HG03060 (cell line): ENCODE measurements around the gene SMPDL3B.
A peak's percentile ranks its signal among the peaks of the same experiment; 100 is the strongest.

ENCODE experiments used
- ATAC-seq: cut with Tn5 transposase; IDR thresholded peaks from one replicate; pipeline ENCODE4 v1.9.1; 2021; ENCODE audit warnings: low read depth, moderate number of reproducible peaks; ENCODE audit not compliant: unreplicated experiment

Gene SMPDL3B

DNA sequence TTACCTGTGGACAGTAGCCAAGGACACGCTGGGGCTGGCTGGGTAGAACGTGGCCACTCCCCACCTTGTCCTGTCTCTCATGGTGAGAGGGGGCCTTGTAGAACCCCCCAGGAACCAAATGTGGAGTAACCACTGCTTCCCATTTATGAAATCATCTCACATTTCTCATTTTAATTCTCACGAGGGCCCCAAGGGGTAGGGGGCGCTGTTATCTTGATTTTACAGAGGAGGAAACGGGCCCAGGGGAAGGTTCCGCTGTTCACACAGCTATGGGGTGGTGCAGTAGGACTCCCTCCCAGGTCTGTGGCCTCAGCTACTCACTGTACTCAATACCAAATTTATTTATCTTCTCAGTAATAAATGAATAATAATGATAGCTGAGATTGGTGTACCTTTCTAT, 5.5 kb downstream of the SMPDL3B start:
- no peak for ATAC-seq

DNA sequence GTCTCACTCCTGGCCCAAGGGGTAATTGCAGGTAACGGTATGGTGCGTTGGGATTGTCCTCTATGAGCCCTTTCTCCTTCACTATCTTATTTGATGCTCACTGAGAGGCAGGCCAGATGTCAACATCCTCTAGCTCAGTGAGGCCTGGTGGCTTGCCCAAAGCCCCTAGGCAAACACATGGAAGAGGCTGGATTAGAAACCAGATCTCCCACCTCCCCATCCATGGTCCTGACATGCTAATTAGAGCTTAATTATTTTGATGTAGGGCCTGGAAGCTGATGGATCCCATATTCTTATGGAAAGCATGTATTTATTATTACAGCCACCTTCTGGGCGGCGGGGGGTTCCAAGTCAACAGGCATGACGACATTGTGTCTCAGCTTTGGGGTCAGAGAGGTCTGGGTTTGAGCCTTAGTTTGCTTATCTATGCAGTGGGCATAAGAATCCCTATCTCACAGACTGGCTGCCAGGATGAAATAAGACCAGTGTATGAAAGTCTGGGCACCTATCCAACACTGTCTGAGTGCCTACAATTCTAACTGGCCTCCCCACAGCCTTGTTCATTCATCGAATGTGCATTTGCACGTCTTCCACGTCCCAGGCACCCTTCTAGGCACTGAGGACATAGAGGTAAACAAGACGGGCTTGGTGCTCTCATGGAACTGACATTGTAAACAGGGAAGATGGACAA, 6.2 kb downstream of the SMPDL3B start:
- no peak for ATAC-seq

DNA sequence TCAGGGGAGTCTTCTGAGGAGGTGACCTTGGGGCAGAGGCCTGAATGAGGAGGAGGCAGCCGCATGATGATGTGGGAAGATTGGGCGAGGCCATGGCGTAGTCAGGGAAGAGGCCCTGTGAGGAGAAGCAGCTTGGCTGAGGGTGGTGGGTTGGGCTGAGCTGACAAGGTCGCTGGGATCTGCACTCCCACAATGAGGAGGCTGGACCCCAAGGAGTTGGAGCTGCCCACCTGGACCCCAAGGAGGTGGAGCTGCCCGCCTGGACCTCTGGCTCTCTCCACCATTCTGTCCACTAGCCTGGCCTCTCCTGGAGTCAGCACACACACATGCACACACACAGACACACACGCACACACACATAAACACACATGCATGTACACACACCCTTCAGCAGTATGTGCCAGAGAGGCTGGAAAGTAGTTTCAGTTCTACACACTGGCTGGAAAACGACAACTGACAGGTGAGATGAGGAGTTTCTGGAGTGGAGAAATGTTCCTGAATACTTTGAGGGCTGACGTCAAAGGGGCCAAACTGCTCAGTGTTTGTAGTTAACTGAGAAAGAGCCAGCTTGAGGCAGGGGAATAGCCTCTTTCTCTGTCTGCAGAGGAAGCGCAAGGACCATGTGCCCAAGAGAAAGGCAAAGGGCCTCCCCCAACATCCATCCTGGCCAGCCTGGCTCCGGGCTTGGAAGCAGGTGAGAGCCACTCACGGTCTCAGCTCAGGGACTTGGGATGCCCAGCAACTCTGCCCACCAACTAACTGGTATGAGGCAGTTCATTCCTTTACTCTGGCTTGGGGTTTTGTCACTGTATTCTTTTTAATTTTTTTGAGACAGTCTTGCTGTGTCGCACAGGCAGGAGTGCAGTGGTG, 7.1 kb downstream of the SMPDL3B start:
- ATAC-seq, result no peak

DNA sequence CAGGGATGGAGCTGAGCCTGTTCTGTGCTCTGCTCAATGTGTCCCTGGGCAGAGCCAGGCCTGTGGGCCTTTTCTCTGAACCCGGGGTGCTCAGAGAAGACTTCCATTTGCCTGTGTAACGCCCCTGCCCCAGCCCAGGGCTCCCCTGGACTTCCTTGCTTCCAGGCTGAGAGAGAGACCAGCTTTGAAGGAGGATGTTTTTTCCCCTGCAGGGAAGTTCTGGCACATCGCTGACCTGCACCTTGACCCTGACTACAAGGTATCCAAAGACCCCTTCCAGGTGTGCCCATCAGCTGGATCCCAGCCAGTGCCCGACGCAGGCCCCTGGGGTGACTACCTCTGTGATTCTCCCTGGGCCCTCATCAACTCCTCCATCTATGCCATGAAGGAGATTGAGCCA, 10.2 kb downstream of the SMPDL3B start:
- no peak for ATAC-seq

DNA sequence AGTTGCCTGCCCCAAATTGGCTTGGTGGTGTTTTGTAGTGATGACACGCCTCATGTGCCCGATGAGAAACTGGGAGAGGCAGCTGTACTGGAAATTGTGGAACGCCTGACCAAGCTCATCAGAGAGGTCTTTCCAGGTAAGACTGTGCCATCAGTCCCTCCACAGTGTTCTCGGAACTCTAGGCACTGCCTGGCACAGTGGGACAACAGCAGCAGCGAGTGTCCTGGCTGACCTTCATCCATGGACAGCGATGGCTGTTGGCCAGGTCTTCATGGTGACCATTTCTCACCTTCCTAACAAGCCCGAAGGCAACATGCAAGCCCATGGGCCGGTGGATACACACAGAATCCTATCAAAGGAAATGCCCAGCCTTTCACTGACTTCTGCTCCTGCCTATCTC, 14.2 kb downstream of the SMPDL3B start:
- ATAC-seq, result no peak

- no peak for ATAC-seq
These were observed 16.6 kb downstream of the SMPDL3B start for GRCh38 chr1:27951396-27951795.

DNA sequence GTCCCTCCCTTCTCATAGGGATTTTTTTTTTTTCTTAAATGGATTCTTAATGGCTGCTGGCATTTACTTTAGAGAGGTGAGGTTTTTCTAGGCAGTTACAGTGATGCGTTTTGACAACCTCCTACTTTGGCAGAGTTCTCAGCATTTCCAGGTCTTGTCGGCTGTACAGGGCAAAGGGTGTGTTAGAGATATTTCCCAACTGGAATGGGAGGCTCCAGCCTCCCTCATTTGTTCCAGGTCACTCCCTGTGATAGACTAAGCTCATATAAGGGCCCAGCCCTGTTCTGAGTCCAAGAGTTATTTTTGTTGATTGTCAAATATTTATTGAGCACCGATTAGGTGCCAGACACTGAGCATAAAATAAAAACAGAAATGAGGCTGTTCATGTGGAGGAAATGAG, 17.3 kb downstream of the SMPDL3B start:
- no peak for ATAC-seq

DNA sequence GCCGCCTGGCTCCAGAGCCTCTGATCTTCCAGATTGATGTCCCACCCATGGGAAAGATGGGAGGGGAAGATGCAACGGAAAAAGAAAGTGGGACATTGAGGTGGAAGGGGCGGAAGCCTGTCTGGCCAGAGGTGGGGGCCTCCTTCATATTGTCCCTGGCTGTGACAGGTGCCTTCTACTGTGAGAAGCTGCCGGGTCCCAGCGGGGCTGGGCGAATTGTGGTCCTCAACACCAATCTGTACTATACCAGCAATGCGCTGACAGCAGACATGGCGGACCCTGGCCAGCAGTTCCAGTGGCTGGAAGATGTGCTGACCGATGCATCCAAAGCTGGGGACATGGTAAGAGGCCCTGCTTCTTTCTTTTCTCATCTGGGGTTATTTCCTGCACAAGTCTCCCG, 19.4 kb downstream of the SMPDL3B start:
- no peak for ATAC-seq

DNA sequence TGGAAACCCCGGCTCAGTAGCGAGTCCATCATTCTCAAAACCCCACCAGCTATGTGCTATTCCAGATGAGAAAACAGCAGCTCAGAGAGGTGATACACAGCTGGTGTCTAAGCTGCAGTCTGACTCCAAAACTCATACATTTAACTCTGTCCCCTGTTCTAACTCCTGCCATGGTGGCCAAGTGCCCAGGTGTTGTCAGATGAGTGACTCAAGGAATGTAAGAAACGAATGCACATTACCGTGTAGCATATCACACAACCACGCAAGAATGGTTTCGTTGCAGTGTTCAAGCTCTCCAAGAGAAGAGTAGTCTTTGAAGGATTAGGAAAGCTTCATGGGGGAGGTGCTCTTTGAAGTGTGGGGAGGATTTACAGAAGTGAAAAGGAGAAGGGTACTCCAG, 20.3 kb downstream of the SMPDL3B start:
- no peak for ATAC-seq

DNA sequence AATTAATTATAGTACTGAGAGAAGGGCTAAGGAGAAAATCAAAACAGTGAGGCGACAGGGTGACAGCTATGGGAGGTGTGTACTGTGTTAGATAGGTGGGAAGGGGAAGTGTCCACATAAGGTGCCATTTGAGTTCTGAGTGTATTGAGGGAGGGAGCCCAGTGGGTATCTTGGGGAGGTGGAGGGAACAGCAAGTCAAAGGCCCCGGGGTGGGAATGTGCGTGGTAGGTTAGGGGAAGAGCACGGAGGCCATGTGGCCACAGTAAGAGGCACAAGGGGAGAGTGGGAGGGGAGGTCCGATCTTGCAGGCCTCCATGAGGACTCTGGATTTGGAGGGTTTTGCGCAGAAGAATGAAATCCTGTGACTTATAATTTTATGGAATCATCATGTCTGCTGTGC, 22.0 kb downstream of the SMPDL3B start:
- ATAC-seq, result no peak

DNA sequence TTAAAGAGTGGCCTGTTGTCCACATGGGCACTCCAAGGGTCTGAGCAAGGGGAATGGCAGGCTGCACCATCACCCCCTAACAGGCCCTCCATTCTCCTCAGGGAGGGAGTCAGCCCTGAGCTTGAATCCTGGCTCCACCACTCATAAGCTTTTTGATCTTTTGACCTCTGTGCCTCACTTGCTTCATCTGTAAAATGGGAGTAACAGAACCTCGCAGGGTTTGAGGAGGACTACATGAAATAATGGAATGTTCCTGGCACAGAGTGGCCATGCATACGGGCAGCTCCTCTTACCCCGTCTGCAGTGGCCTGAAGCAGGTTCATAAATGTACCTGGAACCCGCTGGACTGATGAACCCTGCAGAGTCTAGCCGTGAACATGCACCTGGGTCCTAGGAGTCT, 22.9 kb downstream of the SMPDL3B start:
- ATAC-seq, result no peak

DNA sequence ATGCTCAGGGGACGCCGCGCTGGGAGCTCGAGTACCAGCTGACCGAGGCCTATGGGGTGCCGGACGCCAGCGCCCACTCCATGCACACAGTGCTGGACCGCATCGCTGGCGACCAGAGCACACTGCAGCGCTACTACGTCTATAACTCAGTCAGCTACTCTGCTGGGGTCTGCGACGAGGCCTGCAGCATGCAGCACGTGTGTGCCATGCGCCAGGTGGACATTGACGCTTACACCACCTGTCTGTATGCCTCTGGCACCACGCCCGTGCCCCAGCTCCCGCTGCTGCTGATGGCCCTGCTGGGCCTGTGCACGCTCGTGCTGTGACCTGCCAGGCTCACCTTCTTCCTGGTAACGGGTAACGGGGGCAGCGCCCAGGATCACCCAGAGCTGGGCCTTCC, 23.7 kb downstream of the SMPDL3B start:
- ATAC-seq, result no peak

- ATAC-seq, result peak; percentile 40
These were observed 25.2 kb downstream of the SMPDL3B start, which contains the start of gene XKR8 for GRCh38 chr1:27959792-27960603. TSS of gene XKR8 (plus strand) at chr1:27959973. CDS start at chr1:27960070, 97 bp downstream.

- no peak for ATAC-seq
These were observed 26.2 kb downstream of the SMPDL3B start for GRCh38 chr1:27960762-27961645.

GRCh38 chr1:27961646-27962221, 26.9 kb downstream of the SMPDL3B start:
- no peak for ATAC-seq

DNA sequence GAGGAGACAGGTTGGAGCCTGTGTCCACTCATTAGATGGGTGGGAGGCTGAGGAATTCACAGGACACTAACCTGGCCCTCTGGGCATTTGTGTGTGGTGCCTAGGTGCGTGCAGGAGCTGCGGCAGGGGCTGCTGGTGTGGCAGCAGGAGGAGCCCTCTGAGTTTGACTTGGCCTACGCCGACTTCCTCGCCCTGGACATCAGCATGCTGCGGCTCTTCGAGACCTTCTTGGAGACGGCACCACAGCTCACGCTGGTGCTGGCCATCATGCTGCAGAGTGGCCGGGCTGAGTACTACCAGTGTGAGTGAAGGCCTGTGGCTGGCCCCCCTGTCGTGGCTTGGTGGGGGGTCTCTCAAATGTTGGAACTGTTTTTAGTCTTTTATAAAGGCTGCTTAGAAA, 28.6 kb downstream of the SMPDL3B start:
- ATAC-seq, result no peak

DNA sequence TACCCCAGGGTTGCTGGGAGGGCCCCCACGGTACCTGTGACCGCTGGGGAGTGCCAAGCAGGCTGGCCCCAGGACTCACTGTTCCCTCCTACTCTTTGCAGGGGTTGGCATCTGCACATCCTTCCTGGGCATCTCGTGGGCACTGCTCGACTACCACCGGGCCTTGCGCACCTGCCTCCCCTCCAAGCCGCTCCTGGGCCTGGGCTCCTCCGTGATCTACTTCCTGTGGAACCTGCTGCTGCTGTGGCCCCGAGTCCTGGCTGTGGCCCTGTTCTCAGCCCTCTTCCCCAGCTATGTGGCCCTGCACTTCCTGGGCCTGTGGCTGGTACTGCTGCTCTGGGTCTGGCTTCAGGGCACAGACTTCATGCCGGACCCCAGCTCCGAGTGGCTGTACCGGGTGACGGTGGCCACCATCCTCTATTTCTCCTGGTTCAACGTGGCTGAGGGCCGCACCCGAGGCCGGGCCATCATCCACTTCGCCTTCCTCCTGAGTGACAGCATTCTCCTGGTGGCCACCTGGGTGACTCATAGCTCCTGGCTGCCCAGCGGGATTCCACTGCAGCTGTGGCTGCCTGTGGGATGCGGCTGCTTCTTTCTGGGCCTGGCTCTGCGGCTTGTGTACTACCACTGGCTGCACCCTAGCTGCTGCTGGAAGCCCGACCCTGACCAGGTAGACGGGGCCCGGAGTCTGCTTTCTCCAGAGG, 31.8 kb downstream of the SMPDL3B start:
- no peak for ATAC-seq

- no peak for ATAC-seq
These were observed 32.5 kb downstream of the SMPDL3B start for GRCh38 chr1:27967106-27967883.
